ENCODE results near the gene HSF2BP.

DNA sequence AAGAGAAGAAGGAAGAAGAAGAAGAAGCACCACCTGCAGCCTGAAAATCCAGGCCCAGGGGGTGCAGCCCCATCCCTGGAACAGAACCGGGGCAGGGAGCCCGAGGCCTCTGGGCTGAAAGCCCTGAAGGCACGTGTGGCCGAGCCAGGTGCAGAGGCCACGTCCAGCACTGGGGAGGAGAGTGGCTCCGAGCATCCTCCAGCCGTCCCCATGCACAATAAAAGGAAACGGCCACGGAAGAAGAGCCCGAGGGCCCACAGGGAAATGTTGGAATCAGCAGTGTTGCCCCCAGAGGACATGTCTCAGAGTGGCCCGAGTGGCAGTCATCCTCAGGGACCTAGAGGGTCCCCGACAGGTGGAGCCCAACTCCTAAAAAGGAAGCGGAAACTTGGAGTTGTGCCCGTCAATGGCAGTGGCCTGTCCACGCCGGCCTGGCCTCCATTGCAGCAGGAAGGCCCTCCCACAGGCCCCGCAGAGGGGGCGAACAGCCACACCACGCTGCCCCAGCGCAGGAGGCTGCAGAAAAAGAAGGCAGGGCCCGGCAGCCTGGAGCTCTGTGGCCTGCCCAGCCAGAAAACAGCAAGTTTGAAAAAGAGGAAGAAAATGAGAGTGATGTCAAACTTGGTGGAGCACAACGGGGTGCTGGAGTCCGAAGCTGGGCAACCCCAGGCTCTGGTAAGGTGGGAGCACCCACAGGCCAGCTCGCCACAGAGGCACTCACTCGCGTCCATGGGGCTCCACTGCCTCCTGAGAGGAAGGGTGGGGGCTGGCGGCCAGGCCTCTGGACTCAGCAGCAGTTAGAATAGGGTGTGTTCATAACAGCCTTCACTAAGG, 28.5 kb upstream of the HSF2BP start:
- TF ChIP-seq, protein P1, sequence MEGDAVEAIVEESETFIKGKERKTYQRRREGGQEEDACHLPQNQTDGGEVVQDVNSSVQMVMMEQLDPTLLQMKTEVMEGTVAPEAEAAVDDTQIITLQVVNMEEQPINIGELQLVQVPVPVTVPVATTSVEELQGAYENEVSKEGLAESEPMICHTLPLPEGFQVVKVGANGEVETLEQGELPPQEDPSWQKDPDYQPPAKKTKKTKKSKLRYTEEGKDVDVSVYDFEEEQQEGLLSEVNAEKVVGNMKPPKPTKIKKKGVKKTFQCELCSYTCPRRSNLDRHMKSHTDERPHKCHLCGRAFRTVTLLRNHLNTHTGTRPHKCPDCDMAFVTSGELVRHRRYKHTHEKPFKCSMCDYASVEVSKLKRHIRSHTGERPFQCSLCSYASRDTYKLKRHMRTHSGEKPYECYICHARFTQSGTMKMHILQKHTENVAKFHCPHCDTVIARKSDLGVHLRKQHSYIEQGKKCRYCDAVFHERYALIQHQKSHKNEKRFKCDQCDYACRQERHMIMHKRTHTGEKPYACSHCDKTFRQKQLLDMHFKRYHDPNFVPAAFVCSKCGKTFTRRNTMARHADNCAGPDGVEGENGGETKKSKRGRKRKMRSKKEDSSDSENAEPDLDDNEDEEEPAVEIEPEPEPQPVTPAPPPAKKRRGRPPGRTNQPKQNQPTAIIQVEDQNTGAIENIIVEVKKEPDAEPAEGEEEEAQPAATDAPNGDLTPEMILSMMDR (IDR thresholded peaks at IDR 0.05): no peak
- TF ChIP-seq POLR2A (IDR thresholded peaks at IDR 0.05; ENCODE audit: low read depth) (no peak), POLR2AphosphoS5 (IDR thresholded peaks at IDR 0.05) (no peak), EP300 (IDR thresholded peaks at IDR 0.05) (no peak)
